GM19438 (cell line): ENCODE results near the gene MTCL3.
"Not testable (repeated sequence)": the region's sequence is repeated elsewhere in the genome, so short reads cannot be mapped to it uniquely, and the experiment has no call there.

Experiments
- ATAC-seq: cut with Tn5 transposase; IDR thresholded peaks from one replicate; pipeline ENCODE4 v1.9.1; 2021; ENCODE audit warnings: low read depth; ENCODE audit not compliant: unreplicated experiment

Gene MTCL3

GRCh38 chr6:127439718-127440117, 79.4 kb downstream of the MTCL3 start:
- no peak for ATAC-seq

DNA sequence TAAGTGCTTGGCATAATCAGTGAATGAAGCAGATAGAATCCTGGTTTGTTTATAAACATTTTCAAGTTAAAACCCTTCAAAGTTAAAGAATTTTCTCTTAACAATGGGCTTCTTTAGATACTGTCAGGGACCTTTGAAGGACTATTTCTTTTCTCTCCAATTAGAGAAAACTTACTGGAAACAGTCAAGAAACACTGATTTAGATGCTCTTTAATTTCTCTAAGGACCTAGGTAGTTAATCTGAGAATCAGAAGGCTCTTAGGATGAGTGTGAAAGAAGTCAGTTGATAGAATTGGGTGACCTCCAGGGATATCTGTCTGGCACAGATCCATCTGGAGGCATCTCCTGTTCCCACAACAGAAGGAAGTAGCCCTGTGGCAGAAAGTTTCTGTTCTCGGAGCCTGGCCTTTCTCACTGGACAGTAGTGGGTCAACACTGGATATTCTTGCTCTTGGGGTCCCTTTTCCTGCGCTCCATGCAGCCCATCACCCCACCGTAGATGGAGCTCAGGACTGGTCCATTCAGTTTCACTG, 82.5 kb downstream of the MTCL3 start:
- no peak for ATAC-seq

GRCh38 chr6:127435626-127436220, 83.4 kb downstream of the MTCL3 start:
- no peak for ATAC-seq

DNA sequence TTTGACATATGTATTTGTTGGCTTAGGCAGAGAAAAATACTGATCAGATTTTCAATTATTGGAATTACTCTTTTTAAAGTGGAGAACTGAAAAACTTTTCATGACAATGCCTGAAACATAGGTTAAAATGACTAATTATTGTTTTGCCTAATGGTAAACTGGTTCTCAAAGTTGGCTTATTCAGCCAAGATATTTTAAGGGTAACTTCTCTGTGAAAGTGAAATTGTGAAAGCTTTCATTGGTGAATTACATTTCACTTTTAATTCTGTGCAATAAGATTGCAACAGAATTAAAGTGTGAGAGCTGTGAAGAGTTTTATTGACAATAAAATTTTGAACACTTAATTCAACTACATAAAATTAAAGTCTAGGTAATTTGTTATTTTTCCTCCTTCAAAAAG, 84.5 kb downstream of the MTCL3 start:
- ATAC-seq, result no peak

DNA sequence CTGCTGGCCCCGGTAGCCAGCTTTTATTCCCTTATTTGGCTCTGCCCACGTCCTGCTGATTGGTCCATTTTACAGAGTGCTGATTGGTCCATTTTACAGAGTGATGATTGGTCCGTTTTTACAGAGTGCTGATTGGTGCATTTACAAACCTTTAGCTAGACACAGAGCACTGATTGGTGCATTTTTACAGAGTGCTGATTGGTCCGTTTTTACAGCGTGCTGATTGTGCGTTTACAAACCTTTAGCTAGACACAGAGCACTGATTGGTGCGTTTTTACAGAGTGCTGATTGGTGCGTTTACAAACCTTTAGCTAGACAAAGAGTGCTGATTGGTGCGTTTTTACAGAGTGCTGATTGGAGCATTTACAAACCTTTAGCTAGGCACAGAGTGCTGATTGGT, 90.6 kb downstream of the MTCL3 start:
- ATAC-seq, result not testable (repeated sequence)

DNA sequence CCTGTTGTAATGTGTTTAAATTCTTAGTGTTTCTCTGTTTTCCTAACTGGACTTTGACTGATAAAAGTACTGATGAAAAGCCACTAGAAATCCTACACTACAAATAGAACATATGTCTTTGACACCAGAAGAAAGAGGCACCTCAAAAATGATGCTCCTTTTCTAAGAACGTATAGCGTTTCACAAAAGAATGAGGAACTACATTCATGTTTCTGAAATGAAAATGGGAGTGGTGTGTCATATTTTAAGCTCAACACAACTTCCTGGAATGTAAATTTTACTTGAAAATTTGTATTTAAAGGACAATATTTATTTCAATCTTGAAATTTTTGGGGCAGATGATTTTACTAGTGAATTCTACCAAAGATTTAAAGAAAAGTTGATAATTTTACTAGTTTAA, 95.2 kb downstream of the MTCL3 start:
- ATAC-seq, result no peak
